HFF-Myc (cell line): ENCODE measurements around the gene REST.

Experiments
- DNase-seq: peaks from one replicate; pipeline ENCODE4 v3.0.0-alpha.2; 2011; ENCODE audit warnings: low read depth; ENCODE audit errors: extremely low read depth
- H3K4me3 ChIP-seq: replicated peaks from 2 replicates; pipeline ENCODE4 v1.5.1; 2011; ENCODE audit warnings: low read depth, mild to moderate bottlenecking, control low read depth, low read length
- TF ChIP-seq, protein P1 (sequence below): IDR thresholded peaks from 2 replicates; pipeline ENCODE4 v1.5.1; 2012; ENCODE audit warnings: mild to moderate bottlenecking, low read depth, low read length, control low read depth; ENCODE audit errors: missing control alignments

The REST gene

DNA sequence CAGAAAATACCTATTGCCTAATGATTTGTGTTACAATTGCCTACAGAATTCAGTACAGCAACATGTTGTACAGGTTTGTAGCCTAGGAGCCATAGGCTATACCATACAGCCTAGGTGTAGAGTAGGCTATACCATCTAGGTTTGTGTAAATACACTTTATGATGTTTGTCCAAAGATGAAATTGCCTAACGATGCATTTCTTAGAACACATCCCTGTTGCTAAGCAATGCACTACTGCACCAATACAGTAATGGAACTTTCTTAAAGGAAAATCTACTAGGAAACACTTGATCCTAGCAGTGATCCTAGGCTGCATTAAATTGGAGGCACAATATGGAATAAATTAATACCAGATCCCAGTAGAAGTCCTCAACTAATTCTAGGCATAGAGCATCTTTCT is 51.4 kb downstream of the REST start:
- DNase-seq = no peak
- TF ChIP-seq, protein P1, sequence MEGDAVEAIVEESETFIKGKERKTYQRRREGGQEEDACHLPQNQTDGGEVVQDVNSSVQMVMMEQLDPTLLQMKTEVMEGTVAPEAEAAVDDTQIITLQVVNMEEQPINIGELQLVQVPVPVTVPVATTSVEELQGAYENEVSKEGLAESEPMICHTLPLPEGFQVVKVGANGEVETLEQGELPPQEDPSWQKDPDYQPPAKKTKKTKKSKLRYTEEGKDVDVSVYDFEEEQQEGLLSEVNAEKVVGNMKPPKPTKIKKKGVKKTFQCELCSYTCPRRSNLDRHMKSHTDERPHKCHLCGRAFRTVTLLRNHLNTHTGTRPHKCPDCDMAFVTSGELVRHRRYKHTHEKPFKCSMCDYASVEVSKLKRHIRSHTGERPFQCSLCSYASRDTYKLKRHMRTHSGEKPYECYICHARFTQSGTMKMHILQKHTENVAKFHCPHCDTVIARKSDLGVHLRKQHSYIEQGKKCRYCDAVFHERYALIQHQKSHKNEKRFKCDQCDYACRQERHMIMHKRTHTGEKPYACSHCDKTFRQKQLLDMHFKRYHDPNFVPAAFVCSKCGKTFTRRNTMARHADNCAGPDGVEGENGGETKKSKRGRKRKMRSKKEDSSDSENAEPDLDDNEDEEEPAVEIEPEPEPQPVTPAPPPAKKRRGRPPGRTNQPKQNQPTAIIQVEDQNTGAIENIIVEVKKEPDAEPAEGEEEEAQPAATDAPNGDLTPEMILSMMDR = no peak
- H3K4me3 ChIP-seq = no peak overlapping the region

GRCh38 chr4:56961107-56961500 is 53.4 kb downstream of the REST start:
- no peak overlapping the region for H3K4me3 ChIP-seq
- DNase-seq = no peak
- TF ChIP-seq, protein P1 = no peak

DNA sequence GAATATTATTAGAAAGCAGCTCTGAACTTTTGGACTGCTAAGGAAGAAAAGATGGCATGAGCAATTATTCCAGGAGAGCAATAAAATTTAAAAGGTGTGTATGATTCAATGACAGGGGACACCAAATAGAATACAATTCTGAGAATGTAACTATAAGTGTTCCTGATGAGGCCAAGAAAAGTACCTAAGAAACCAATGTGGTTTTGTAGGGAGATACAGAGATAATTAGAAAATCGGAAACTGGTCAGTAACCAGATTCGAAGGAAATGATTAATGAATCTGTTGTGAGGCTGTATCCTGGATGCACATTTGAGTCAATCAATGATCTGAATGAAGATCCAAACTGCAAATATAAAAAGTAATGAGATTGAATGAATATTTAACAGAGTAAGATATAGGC is 63.7 kb downstream of the REST start:
- H3K4me3 ChIP-seq = no peak overlapping the region
- no peak for DNase-seq

DNA sequence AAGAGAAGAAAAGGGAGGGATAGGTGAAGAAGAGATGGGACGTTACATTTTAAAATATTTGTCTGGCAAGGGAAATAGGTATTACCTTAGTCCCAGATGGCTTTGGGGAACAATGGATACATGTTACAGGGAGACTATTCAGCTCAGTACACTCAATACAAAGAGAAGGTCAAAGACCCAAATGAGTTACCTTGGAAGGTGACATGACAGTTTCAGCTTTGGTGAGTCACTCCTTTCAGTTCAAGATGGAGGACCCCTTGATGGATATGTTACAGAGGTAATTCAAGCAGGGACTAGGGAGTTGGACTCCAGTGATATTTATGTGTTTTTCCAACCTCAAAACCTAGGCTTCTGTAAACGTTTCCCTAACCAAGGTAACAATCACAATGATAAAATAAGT is 64.7 kb downstream of the REST start:
- no peak for DNase-seq
- TF ChIP-seq, protein P1 = no peak
- no peak overlapping the region for H3K4me3 ChIP-seq

More for the DNA sequence above, 63.7 kb downstream of the REST start:
- TF ChIP-seq, protein P1 = no peak

GRCh38 chr4:56972809-56973208 is 65.1 kb downstream of the REST start:
- TF ChIP-seq, protein P1 = no peak
- no peak overlapping the region for H3K4me3 ChIP-seq
- no peak for DNase-seq

- H3K4me3 ChIP-seq = no peak overlapping the region
- DNase-seq = no peak
- TF ChIP-seq, protein P1 = no peak
Measured at GRCh38 chr4:56973336-56973735, 65.6 kb downstream of the REST start.

- no peak for DNase-seq
- peak overlapping the region; percentile 85 for H3K4me3 ChIP-seq
- TF ChIP-seq, protein P1 = no peak
Measured at GRCh38 chr4:56976283-56976836, 68.7 kb downstream of the REST start.
